Measurements from ENCODE around the gene SPAST. TPM values are rescaled to one million over a fixed set of nuclear protein-coding genes. Genes with fewer than 3 reads are reported as not detected.
"Not testable (repeated sequence)": the region's sequence is repeated elsewhere in the genome, so short reads cannot be mapped to it uniquely, and the experiment has no call there.

Gene SPAST
- total RNA-seq, 2 donors from 2014 or later: 15.9 to 18.6 TPM

- intact Hi-C loops (cut with DNase I): no loop called here
- Histone ChIP-seq H3K27ac (no peak overlapping the region), H3K4me3 (no peak overlapping the region), H3K36me3 (no peaks in the 10 kb centered on the region), H3K27me3 (no peaks in the 10 kb centered on the region), H3K9ac (ENCODE audit: low read depth in 2 of 2, low read length in 2 of 2) (no peak overlapping the region), H3K4me1 (no peaks in the 10 kb centered on the region), H3K9me3 (no peaks in the 10 kb centered on the region)
- DNase-seq: no peak
- TF ChIP-seq CTCF (IDR thresholded peaks at IDR 0.05): no peak
Measured at GRCh38 chr2:32051836-32052439, 11.4 kb upstream of the SPAST start.

- H3K27me3 ChIP-seq; H3K4me1 ChIP-seq; H3K9me3 ChIP-seq; intact Hi-C loops (cut with DNase I); H3K27ac ChIP-seq; DNase-seq; H3K36me3 ChIP-seq; H3K4me3 ChIP-seq; H3K9ac ChIP-seq (ENCODE audit: low read depth in 2 of 2, low read length in 2 of 2): not testable (repeated sequence)
Measured at GRCh38 chr2:32054583-32054982, 8.8 kb upstream of the SPAST start.

- Histone ChIP-seq H3K27me3 (no peaks in the 10 kb centered on the region), H3K27ac (no peak overlapping the region), H3K4me1 (no peaks in the 10 kb centered on the region), H3K36me3 (no peaks in the 10 kb centered on the region), H3K9ac (ENCODE audit: low read depth in 2 of 2, low read length in 2 of 2) (no peak overlapping the region), H3K9me3 (no peaks in the 10 kb centered on the region), H3K4me3 (no peak overlapping the region)
- no peak for TF ChIP-seq CTCF (IDR thresholded peaks at IDR 0.05)
- intact Hi-C loops (cut with DNase I): no loop called here
- DNase-seq: no peak
Measured at GRCh38 chr2:32058130-32058529, 5.2 kb upstream of the SPAST start.

DNA sequence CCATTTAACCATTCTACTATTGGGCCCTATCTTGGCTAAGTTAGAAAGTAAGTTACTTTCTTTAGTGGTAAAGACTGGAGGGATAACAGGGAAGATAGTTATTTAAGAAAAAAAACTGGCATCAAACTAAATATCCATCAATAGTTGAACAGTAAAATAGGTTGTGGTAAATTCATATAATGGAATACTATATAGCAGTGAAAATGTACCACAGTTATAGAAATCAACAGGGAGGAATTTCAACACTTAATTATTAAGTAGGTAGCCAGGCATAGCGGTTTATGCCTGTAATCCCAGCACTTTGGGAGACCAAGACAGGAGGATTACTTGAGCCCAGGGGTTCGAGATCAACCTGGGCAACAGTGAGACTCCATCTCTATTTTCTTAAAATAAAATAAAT, 3.1 kb upstream of the SPAST start:
- no peak overlapping the region for H3K9ac ChIP-seq (ENCODE audit: low read depth in 2 of 2, low read length in 2 of 2)
- H3K27me3 ChIP-seq: no peaks in the 10 kb centered on the region
- no peak for DNase-seq
- intact Hi-C loops (cut with DNase I): no loop called here
- no peak for TF ChIP-seq CTCF (IDR thresholded peaks at IDR 0.05)
- no peaks in the 10 kb centered on the region for H3K4me1 ChIP-seq
- no peaks in the 10 kb centered on the region for H3K36me3 ChIP-seq
- no peak overlapping the region for H3K27ac ChIP-seq
- H3K9me3 ChIP-seq: no peaks in the 10 kb centered on the region
- no peak overlapping the region for H3K4me3 ChIP-seq

DNA sequence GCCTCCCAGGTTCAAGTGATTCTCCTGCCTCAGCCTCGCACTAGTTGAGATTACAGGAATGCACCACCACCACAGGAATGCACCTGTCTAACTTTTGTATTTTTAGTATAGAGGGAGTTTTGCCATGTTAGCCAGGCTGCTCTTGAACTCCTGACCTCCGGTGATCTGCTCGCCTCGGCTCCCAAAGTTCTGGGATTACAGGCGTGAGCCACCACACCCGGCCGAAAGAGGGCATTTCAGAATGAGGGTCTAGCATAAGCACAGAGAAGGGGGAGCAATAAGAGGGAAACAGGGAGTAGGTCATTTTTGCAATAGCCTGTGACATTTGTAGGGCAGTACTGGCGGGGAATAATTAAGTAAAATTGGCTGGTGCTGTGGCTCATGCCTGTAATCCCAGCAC, 1.9 kb upstream of the SPAST start:
- Histone ChIP-seq H3K4me3 (no peak overlapping the region), H3K4me1 (no peaks in the 10 kb centered on the region), H3K27ac (no peak overlapping the region), H3K9ac (ENCODE audit: low read depth in 2 of 2, low read length in 2 of 2) (no peak overlapping the region), H3K27me3 (no peaks in the 10 kb centered on the region), H3K36me3 (no peaks in the 10 kb centered on the region), H3K9me3 (no peaks in the 10 kb centered on the region)
- no peak for TF ChIP-seq CTCF (IDR thresholded peaks at IDR 0.05)
- DNase-seq: no peak
- intact Hi-C loops (cut with DNase I): no loop called here

GRCh38 chr2:32061973-32062861, 1.1 kb upstream of the SPAST start:
- H3K4me1 ChIP-seq: no peaks in the 10 kb centered on the region
- TF ChIP-seq CTCF (IDR thresholded peaks at IDR 0.05): no peak
- peak overlapping the region; percentile 94 for H3K27ac ChIP-seq
- H3K27me3 ChIP-seq: no peaks in the 10 kb centered on the region
- peak overlapping the region; percentile 48 to 74 for H3K9ac ChIP-seq (ENCODE audit: low read depth in 2 of 2, low read length in 2 of 2)
- intact Hi-C loops (cut with DNase I): loop anchor here (2.0 kb wide), 1 partner anchor 53 kb away; no protein-coding TSS in a partner anchor
- no peaks in the 10 kb centered on the region for H3K9me3 ChIP-seq
- H3K36me3 ChIP-seq: no peaks in the 10 kb centered on the region
- peak overlapping the region; percentile 89 for H3K4me3 ChIP-seq
- DNase-seq: peak; percentile 66

All from colonic mucosa (tissue), 4 donors.